Measurements from ENCODE around the gene OR51A2. TPM values are rescaled to one million over a fixed set of nuclear protein-coding genes. Genes with fewer than 3 reads are reported as not detected.

Gene OR51A2
- total and polyA plus RNA-seq, 2 experiments from 2014 or later = not detected

- TF ChIP-seq STAT1 (IDR thresholded peaks at IDR 0.05; ENCODE audit: unreplicated experiment) (no peak), JUNB (IDR thresholded peaks at IDR 0.05; ENCODE audit: unreplicated experiment) (no peak), EZH2phosphoT487 (IDR thresholded peaks at IDR 0.05; ENCODE audit: unreplicated experiment) (no peak), ZNF462 (CRISPR knock-in tag; IDR thresholded peaks at IDR 0.05) (no peak)
These were observed 8.0 kb downstream of the OR51A2 start, which contains the start of gene OR51A4 (continued) for GRCh38 chr11:4947505-4947904.

GRCh38 chr11:4936745-4937144 is 18.8 kb downstream of the OR51A2 start:
- no peak for DNase-seq (ENCODE audit: low spot score)
- no peak overlapping the region for H3K27ac ChIP-seq (ENCODE audit: low read depth)
- H2AFZ ChIP-seq = no peak overlapping the region
- H3K4me1 ChIP-seq (ENCODE audit: insufficient read depth) = no peaks in the 10 kb centered on the region
- no peaks in the 10 kb centered on the region; the same call in 1 of the 2 replicates for H3K9me2 ChIP-seq (ENCODE audit: insufficient read depth)
- H3K27me3 ChIP-seq (ENCODE audit: insufficient read depth) = no peaks in the 10 kb centered on the region
- H3K27me3 Mint-ChIP-seq (ENCODE audit: insufficient read depth, low read depth, poor library complexity) = no peaks in the 10 kb centered on the region
- H3K4me3 Mint-ChIP-seq = no peak overlapping the region
- no peak overlapping the region for H3K4me2 ChIP-seq
- no peaks in the 10 kb centered on the region for H3K36me3 Mint-ChIP-seq (ENCODE audit: low read depth)
- no peak for ATAC-seq
- no peaks in the 10 kb centered on the region for H3K79me2 ChIP-seq (replicated peaks; ENCODE audit: insufficient read depth)
- H3K4me1 Mint-ChIP-seq = no peaks in the 10 kb centered on the region
- H3K36me3 ChIP-seq (ENCODE audit: insufficient read depth) = no peaks in the 10 kb centered on the region
- H3K27ac Mint-ChIP-seq = no peak overlapping the region
- no peaks in the 10 kb centered on the region for H3K9me3 Mint-ChIP-seq
- no peak overlapping the region for H3K4me3 ChIP-seq
- no peaks in the 10 kb centered on the region for H4K20me1 ChIP-seq (replicated peaks; ENCODE audit: insufficient read depth)
- H3F3A ChIP-seq (replicated peaks; ENCODE audit: low read depth) = no peaks in the 10 kb centered on the region
- TF ChIP-seq NANOG (IDR thresholded peaks at IDR 0.05; ENCODE audit: borderline replicate concordance) (no peak), STAT1 (IDR thresholded peaks at IDR 0.05; ENCODE audit: unreplicated experiment) (no peak), EZH2 (IDR thresholded peaks at IDR 0.05; ENCODE audit: low read depth, unreplicated experiment) (no peak), CREB1 (CRISPR knock-in tag; IDR thresholded peaks at IDR 0.05; ENCODE audit: low read depth) (no peak), EZH2phosphoT487 (IDR thresholded peaks at IDR 0.05; ENCODE audit: unreplicated experiment) (no peak), ZNF114 (CRISPR knock-in tag; IDR thresholded peaks at IDR 0.05) (no peak)
- TF ChIP-seq, protein P1, sequence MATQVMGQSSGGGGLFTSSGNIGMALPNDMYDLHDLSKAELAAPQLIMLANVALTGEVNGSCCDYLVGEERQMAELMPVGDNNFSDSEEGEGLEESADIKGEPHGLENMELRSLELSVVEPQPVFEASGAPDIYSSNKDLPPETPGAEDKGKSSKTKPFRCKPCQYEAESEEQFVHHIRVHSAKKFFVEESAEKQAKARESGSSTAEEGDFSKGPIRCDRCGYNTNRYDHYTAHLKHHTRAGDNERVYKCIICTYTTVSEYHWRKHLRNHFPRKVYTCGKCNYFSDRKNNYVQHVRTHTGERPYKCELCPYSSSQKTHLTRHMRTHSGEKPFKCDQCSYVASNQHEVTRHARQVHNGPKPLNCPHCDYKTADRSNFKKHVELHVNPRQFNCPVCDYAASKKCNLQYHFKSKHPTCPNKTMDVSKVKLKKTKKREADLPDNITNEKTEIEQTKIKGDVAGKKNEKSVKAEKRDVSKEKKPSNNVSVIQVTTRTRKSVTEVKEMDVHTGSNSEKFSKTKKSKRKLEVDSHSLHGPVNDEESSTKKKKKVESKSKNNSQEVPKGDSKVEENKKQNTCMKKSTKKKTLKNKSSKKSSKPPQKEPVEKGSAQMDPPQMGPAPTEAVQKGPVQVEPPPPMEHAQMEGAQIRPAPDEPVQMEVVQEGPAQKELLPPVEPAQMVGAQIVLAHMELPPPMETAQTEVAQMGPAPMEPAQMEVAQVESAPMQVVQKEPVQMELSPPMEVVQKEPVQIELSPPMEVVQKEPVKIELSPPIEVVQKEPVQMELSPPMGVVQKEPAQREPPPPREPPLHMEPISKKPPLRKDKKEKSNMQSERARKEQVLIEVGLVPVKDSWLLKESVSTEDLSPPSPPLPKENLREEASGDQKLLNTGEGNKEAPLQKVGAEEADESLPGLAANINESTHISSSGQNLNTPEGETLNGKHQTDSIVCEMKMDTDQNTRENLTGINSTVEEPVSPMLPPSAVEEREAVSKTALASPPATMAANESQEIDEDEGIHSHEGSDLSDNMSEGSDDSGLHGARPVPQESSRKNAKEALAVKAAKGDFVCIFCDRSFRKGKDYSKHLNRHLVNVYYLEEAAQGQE (IDR thresholded peaks at IDR 0.05; ENCODE audit: unreplicated experiment) = no peak
- TF ChIP-seq, protein P2, sequence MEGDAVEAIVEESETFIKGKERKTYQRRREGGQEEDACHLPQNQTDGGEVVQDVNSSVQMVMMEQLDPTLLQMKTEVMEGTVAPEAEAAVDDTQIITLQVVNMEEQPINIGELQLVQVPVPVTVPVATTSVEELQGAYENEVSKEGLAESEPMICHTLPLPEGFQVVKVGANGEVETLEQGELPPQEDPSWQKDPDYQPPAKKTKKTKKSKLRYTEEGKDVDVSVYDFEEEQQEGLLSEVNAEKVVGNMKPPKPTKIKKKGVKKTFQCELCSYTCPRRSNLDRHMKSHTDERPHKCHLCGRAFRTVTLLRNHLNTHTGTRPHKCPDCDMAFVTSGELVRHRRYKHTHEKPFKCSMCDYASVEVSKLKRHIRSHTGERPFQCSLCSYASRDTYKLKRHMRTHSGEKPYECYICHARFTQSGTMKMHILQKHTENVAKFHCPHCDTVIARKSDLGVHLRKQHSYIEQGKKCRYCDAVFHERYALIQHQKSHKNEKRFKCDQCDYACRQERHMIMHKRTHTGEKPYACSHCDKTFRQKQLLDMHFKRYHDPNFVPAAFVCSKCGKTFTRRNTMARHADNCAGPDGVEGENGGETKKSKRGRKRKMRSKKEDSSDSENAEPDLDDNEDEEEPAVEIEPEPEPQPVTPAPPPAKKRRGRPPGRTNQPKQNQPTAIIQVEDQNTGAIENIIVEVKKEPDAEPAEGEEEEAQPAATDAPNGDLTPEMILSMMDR (conservative IDR thresholded peaks at IDR 0.05; ENCODE audit: low read depth in 2 of 2) = no peak
